ENCODE results near the gene FAM210B.

Gene FAM210B

DNA sequence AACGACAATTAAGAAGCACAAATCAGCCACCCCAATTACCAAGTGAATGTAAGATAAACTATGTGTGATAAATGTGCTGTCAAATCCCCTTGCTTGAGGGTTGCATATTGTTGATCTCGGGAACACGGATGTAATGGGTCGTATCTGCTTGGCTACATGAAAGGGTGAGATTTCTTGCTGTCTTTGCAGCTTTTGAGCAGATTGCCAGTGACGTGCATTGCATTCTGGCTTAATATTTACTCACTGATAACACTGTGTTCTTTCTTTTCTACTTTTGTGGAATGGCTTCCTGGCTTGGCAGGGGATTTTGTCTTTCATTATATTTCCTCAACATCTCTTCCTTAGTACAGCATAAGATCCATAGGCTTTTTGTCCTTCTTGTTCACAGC is 10.5 kb upstream of the FAM210B start:
- Mint-ChIP-seq H3K9me3 (no peaks in the 10 kb centered on the region), H3K4me3 (no peak overlapping the region), H3K4me1 (ENCODE audit: low read depth in 2 of 2) (peaks cover 0 to 8% of the 10 kb centered on the region in 2 donors), H3K36me3 (ENCODE audit: insufficient read depth) (no peaks in the 10 kb centered on the region), H3K27me3 (peaks cover 49 to 81% of the 10 kb centered on the region in 2 donors), H3K27ac (no peak overlapping the region)
- no peak for DNase-seq
- ATAC-seq (replicated peaks): no peak

DNA sequence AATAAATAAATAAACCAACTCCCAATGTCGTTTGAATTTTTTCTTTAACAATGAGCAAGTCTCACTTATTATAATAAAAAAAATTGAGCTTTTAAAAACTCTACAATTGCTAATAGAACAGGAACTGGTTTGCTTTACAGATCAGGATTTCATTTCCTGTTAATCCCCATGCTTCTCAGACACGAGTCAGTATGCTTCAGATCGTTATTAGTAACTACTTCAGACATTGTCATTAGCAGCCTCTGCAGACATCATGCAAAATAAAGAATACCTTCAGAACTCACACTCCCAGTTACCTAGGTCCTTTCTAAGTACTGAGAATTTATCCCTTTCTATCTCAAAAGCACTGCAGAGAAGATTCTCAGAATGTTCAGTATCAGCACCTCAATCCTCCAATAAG is 10.0 kb upstream of the FAM210B start:
- H3K27me3 Mint-ChIP-seq: peaks cover 48 to 77% of the 10 kb centered on the region in 2 donors
- H3K4me3 Mint-ChIP-seq: no peak overlapping the region
- no peaks in the 10 kb centered on the region for H3K36me3 Mint-ChIP-seq (ENCODE audit: insufficient read depth)
- H3K9me3 Mint-ChIP-seq: no peaks in the 10 kb centered on the region
- ATAC-seq (replicated peaks) (no peak), DNase-seq (no peak)
- H3K27ac Mint-ChIP-seq: no peak overlapping the region
- H3K4me1 Mint-ChIP-seq (ENCODE audit: low read depth in 2 of 2): peaks cover 0 to 5% of the 10 kb centered on the region in 2 donors

DNA sequence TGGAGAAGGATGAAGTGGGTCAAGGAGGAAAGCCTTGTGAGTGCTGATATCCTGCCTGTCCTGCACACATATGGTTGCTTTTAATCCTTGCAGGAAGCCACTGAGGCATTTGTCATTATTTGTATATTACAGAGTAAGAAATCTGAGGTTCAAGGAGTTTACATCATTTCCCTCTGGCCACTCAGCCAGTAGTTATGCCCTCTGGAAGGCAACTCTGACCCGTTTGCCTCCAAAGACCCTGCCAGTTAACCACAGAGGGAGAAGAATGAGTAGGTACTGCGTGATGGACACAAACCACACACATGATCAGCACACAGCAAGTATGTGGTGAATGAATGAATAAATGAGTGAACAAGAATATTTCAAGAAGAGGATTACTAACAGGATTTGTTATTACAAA is 7.9 kb upstream of the FAM210B start:
- H3K9me3 Mint-ChIP-seq: no peaks in the 10 kb centered on the region
- H3K36me3 Mint-ChIP-seq (ENCODE audit: insufficient read depth): no peaks in the 10 kb centered on the region
- H3K27me3 Mint-ChIP-seq: peaks cover 34 to 56% of the 10 kb centered on the region in 2 donors
- no peak overlapping the region for H3K27ac Mint-ChIP-seq
- no peak overlapping the region for H3K4me3 Mint-ChIP-seq
- ATAC-seq (replicated peaks) (no peak), DNase-seq (no peak)
- H3K4me1 Mint-ChIP-seq (ENCODE audit: low read depth in 2 of 2): peaks cover 0 to 2% of the 10 kb centered on the region in 2 donors

DNA sequence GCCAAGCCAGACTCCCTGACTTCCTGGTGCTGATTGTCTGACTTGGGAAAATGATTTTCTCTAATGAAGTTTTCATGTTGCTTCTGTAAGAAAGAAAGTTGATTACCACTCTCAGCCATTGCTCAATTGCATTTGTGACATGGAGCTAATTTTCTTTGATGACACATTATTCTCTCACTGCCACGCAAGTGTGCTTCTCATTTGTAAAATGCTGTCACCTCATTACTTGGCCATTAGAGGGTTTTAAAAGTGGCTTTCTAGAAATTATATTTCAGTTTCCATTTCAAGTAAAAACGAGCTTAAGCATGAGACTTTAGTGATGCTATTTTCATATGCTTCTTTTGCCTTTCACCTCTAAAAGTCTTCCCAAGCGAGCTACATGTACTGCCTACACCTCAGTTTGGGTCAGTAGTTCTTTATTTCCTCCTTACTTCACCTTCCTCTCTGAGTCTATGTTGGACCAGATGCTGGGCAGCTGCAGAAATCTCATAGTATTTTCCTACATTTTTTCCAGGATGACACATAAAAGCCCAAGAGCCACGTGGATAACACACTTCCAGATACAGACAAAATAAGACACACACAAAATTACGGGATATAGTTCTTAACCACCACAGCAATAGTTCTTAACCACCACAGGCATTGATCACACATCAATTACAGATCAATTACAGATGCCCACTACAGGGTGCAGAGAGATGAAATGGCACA is 6.3 kb upstream of the FAM210B start:
- Mint-ChIP-seq H3K4me1 (ENCODE audit: low read depth in 2 of 2) (no peaks in the 10 kb centered on the region), H3K27ac (no peak overlapping the region), H3K36me3 (ENCODE audit: insufficient read depth) (no peaks in the 10 kb centered on the region), H3K27me3 (peaks cover 27 to 44% of the 10 kb centered on the region in 2 donors), H3K4me3 (no peak overlapping the region), H3K9me3 (no peaks in the 10 kb centered on the region)
- ATAC-seq (replicated peaks) (no peak), DNase-seq (no peak)

DNA sequence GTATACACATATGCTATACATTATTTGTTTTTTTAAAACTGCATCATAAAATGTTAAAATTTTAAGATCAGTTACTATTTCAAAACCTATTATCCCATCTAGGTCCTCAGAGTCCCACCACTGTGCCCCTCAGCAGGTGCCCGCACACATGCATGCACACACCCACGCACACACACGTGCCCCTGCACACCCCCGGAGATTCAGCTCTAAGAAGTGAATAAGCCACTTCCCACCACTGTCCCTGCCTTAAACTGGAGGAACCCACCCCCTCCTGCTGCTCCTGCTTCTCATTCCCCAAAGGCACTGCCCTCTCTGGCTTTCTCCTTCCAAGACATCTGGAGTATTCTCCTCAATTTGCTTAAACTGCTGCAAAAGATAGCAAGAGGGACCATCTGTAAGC is 5.4 kb upstream of the FAM210B start:
- H3K4me3 Mint-ChIP-seq: no peak overlapping the region
- ATAC-seq (replicated peaks) (no peak), DNase-seq (no peak)
- no peak overlapping the region for H3K27ac Mint-ChIP-seq
- no peaks in the 10 kb centered on the region for H3K9me3 Mint-ChIP-seq
- peaks cover 22 to 36% of the 10 kb centered on the region in 2 donors for H3K27me3 Mint-ChIP-seq
- no peaks in the 10 kb centered on the region for H3K36me3 Mint-ChIP-seq (ENCODE audit: insufficient read depth)
- H3K4me1 Mint-ChIP-seq (ENCODE audit: low read depth in 2 of 2): peaks cover 0 to 4% of the 10 kb centered on the region in 2 donors

DNA sequence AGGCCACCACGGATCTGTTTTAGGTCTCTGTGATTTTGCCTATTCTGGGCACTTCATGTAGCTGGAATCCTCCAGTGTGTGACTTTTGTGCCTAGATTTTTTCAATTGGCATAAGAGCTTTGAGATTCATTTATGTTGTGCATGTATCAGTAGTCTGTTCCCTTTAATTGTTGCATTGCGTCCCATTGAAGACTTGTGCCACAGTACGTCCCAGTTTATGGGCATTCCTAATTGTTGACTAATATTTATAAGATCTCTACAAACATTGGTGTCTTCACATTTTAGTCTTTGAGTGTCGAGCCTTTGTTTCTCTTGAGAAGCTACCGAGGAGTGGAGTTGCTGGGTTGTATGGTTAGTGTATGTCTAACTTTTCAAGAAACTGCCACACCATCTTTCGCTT is 704 bp upstream of the FAM210B start:
- Mint-ChIP-seq H3K27me3 (peaks cover 3 to 6% of the 10 kb centered on the region in 2 donors), H3K4me1 (ENCODE audit: low read depth in 2 of 2) (peaks cover 14 to 17% of the 10 kb centered on the region in 2 donors), H3K9me3 (no peaks in the 10 kb centered on the region), H3K27ac (no peak overlapping the region), H3K4me3 (peak overlapping the region; percentile 66 to 84), H3K36me3 (ENCODE audit: insufficient read depth) (peaks cover 2% of the 10 kb centered on the region)
- DNase-seq (no peak), ATAC-seq (replicated peaks) (no peak)

DNA sequence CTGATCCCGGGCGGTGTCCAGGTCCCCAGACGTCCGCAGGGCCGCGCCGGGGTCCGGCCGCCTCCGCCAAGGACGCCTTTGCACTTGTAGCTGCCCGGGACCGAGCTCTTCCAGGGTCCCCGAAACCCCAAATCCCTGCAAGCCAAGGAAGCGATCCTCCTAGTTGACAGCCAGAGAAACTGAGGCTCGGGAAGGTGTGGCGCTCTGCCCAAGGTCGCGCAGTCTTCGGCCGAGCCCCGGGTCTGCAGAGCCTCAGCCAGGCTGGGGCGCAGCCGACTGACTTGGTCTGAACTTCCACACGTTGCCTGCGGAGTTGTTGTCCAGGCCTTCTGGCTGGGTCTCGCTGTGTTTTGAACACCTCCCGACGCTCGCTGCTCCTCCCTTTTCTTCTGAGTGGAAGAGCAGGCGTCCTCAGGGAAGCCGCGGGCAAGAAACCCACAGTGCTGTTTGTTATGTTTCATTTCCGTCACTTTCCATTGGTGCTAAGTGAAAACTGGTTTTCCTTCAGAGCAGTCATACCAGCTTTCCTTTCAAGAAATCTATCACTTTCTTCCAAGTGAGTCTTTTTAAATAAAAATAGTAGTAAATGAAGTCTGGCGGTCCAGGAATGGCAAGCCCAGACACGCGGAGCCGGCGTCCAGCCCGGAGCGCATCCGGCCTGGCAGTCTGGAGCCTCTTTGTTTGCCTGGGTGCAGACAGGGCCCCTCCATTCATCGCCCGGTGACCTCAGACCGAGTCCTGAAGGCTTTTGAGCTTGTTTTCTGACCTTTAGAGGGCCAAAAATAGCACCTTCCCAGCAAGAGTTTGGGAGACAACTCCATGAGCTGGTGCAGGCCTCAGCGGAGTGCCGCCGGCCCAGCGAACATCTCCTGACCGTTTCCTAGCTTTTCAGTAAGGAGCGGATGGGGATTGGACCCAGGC is 698 bp downstream of the FAM210B start:
- H3K9me3 Mint-ChIP-seq: no peaks in the 10 kb centered on the region
- peaks cover 14 to 20% of the 10 kb centered on the region in 2 donors for H3K4me1 Mint-ChIP-seq (ENCODE audit: low read depth in 2 of 2)
- DNase-seq (no peak), ATAC-seq (replicated peaks) (peak; percentile 13)
- H3K27me3 Mint-ChIP-seq: no peaks in the 10 kb centered on the region
- H3K27ac Mint-ChIP-seq: peak overlapping the region in 1 of 2 donors; percentile 86
- peaks cover 2% of the 10 kb centered on the region for H3K36me3 Mint-ChIP-seq (ENCODE audit: insufficient read depth)
- peak overlapping the region; percentile 82 to 84 for H3K4me3 Mint-ChIP-seq

DNA sequence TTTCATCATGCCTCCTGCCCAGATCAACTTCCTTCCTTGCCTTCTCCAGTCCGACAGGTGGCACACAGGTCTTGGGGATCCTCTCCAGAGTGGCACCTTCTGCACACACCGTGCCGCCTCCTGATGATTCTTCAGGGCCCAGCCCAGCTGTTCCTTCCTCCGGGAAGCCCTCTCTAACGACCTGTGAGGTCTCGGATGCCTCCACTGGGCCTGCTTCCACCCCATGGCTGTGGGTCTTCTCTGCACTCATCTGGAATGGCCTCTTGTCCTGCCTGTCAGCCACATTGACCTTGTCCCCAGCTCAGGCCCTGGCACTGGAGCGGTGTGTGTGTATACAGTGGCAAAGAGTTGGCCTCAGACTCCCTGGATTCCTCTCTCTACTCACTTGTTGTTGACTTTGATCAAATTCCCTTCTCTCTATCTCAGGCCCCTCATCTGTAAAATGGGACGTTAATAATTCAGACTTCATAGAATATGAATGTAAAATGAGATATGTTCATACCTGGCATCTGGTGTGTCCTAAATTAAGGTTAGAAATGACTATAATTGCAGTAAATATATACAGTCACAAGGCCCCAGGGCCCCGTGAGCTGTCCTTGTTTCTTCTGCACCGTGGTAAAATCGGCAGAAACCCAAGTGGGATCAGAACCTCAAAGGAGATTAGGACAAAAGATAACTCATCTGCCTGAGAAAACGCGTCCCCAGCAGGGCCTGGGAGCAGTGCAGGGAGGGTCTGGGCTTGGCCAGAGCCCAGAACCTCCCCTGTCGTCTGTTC is 1.5 kb downstream of the FAM210B start:
- DNase-seq (no peak), ATAC-seq (replicated peaks) (no peak)
- H3K4me1 Mint-ChIP-seq (ENCODE audit: low read depth in 2 of 2): peaks cover 14 to 20% of the 10 kb centered on the region in 2 donors
- H3K27me3 Mint-ChIP-seq: no peaks in the 10 kb centered on the region
- H3K36me3 Mint-ChIP-seq (ENCODE audit: insufficient read depth): peaks cover 2% of the 10 kb centered on the region
- H3K9me3 Mint-ChIP-seq: no peaks in the 10 kb centered on the region
- H3K4me3 Mint-ChIP-seq: peak overlapping the region; percentile 82 to 84
- H3K27ac Mint-ChIP-seq: peak overlapping the region; percentile 41 to 86

DNA sequence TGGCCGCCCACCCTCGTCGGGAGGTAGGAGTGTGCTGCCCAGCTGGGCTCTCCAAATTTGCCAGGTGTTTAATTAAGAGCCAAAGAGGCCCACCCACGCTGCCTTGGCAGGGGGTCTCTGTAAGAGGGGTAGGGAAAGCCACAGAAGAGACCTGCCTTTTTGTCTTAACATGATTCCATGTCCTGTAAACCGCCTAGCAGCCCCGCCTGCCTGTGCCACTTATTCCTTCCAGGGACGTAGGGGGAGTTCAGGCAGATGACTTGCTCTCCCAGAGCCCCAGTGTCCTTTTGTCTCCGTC is 2.1 kb downstream of the FAM210B start:
- H3K4me3 Mint-ChIP-seq: peak overlapping the region; percentile 25 to 84
- peaks cover 14 to 20% of the 10 kb centered on the region in 2 donors for H3K4me1 Mint-ChIP-seq (ENCODE audit: low read depth in 2 of 2)
- no peak for DNase-seq
- no peak overlapping the region for H3K27ac Mint-ChIP-seq
- H3K27me3 Mint-ChIP-seq: no peaks in the 10 kb centered on the region
- H3K9me3 Mint-ChIP-seq: no peaks in the 10 kb centered on the region
- peaks cover 2% of the 10 kb centered on the region for H3K36me3 Mint-ChIP-seq (ENCODE audit: insufficient read depth)
- no peak for ATAC-seq (replicated peaks)

DNA sequence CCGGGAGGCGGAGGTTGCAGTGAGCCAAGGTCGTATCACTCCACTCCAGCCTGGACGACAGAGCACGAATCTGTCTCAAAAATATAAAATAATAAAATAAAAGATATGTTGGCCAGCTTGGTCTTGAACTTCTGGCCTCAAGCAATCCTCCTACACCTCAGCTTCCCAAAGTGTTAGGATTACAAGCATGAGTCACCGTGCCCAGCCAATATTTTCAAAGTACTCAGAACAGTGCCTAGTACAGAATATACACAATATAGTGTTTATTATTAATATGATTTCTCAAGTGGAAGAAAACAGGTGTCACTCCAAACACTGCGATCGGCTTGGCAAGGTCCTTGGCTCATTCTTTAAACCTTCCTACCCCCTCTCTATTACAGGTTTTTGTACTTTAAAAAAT is 3.1 kb downstream of the FAM210B start:
- Mint-ChIP-seq H3K4me1 (ENCODE audit: low read depth in 2 of 2) (peaks cover 14 to 20% of the 10 kb centered on the region in 2 donors), H3K9me3 (no peaks in the 10 kb centered on the region), H3K36me3 (ENCODE audit: insufficient read depth) (peaks cover 2% of the 10 kb centered on the region), H3K27me3 (no peaks in the 10 kb centered on the region), H3K27ac (no peak overlapping the region), H3K4me3 (no peak overlapping the region)
- ATAC-seq (replicated peaks): no peak
- DNase-seq: no peak

DNA sequence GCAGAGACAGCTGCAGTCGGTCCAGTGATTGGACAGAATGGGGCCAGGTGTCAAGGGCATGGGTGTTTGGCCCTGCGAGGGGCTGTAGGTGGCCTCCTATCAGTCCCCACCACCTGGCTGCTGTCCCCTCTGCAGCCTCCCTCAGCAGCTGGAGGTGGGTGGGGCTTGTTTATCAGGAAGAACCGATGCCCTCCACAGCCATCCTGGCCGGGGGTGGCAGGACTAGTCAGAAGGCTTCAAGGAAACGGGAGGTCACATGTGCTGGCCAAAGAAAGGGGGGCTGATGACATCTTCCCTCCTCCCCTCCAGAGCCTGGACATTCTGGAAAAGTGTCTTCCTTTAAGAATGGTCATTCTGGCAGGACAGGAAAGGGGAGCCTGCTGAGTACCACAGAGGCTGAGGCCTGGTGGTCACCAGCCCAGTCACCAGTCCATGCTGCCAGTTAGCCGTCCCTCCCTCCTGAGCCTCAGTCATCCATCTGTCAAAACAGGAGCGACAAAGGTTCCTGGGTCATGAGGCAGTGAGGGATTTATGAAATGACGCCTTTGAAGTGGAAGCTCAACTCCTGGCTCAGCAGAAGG is 4.1 kb downstream of the FAM210B start:
- Mint-ChIP-seq H3K4me1 (ENCODE audit: low read depth in 2 of 2) (peaks cover 14 to 20% of the 10 kb centered on the region in 2 donors), H3K4me3 (no peak overlapping the region), H3K27ac (no peak overlapping the region), H3K36me3 (ENCODE audit: insufficient read depth) (peaks cover 2% of the 10 kb centered on the region), H3K9me3 (no peaks in the 10 kb centered on the region), H3K27me3 (no peaks in the 10 kb centered on the region)
- no peak for ATAC-seq (replicated peaks)
- DNase-seq: no peak

DNA sequence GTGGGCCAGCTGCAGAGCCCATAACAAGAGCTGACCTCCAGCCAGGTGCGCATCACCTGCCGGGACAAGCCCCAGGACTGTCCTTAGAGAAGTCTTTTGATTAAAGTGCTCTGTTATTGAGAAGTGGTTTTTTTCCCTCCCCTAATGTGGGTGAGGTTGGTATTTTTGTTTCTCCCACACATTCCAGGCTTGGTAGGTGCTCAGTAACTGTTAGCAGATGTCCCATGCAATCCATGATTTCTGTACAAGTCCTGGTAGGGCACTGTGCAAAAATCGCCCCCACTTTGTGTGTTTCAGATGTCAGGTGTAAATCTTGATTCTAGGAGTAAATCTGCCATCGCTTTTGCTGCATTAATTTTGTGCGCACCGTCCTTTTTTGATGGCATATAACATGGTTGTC is 4.7 kb downstream of the FAM210B start:
- no peak overlapping the region for H3K4me3 Mint-ChIP-seq
- H3K4me1 Mint-ChIP-seq (ENCODE audit: low read depth in 2 of 2): peaks cover 14 to 15% of the 10 kb centered on the region in 2 donors
- DNase-seq (no peak), ATAC-seq (replicated peaks) (no peak)
- no peaks in the 10 kb centered on the region for H3K9me3 Mint-ChIP-seq
- H3K36me3 Mint-ChIP-seq (ENCODE audit: insufficient read depth): peaks cover 2% of the 10 kb centered on the region
- H3K27ac Mint-ChIP-seq: no peak overlapping the region
- H3K27me3 Mint-ChIP-seq: no peaks in the 10 kb centered on the region
